GM21576 (cell line): ENCODE results near the gene TSPO2.
A peak's percentile ranks its signal among the peaks of the same experiment; 100 is the strongest.

Experiments
- ATAC-seq: cut with Tn5 transposase; IDR thresholded peaks from one replicate; pipeline ENCODE4 v1.9.1; 2021; ENCODE audit warnings: mild to moderate bottlenecking, moderate library complexity; ENCODE audit not compliant: unreplicated experiment

The TSPO2 gene

GRCh38 chr6:41027241-41027640 lies 15.0 kb upstream of the TSPO2 start:
- no peak for ATAC-seq

DNA sequence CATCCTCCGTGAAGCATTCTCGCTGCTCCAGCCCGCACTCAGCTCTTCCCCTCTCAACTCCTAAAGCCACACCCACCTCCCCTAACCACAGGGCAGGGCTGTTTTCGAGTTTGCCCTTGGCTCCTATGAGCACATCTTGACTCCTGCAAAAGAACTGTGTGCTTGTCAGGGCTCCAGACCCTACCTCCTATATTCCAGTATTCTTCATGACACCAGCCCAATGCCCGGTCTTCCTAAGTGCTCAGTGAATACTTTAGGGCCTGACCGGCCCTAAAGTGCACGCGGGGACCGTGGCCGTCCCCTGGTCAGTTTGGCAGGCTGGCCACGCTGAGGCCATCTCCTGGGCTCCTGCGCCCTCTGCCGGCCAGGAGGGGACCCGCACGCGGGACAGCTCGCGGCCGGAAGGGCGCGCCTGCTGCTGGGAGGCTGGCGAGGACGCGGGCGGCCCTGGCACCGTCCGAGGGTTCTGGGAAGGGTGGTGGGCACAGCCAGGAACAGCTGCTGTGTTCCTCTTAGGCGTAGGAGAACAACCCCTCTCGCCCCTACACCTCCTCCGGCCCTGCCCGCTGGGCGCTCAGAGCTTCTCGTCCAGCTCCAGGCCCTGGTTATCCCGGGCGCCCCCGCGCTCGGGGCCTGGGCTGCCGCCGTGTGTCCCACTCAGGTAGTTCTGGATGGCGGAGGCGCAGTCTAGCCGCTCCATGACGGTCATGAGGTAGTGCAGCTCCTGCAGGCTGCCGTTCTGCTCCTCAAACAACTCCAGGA lies 14.3 kb upstream of the TSPO2 start:
- ATAC-seq: peak; percentile 86

DNA sequence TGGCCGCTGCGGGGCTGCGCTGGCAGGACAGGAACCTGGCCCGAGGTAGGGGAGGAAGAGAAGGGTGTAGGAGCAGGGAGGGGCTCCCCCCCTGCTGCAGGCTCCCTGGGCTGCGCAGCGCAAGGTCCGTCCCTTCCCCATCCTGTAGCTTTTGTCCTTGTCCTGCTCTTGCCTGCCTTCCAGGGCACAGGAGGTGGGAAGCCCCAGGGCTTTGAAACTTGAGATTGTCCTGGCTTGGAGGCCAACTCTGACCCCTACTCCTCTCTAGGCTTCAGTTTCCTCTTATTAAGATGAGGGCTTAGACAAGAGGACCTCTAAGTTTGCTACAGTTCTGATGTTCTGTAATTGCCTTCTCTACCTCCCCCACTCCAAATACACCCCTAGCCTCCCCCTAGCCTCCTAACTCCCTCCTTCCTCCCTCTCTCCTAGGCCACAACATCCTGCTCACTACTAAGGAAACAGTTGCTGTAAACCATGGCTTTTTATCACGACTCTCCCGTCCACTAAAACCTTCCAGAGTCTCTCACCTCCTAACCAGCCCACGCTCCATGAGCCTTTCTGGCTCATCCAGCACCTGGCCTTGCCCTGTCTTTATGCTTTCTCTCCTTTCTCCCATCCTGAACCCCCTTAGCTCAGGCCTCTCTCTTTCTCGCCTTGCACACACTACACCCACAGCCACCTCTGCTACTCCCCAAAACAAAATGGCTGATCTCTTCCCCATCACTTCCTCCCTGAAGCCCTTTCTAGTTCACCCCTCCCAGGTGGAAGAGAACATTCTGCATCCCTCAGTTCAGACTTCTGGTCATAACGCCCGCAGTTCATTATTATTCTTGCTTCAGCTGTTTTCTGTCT lies 13.5 kb upstream of the TSPO2 start:
- ATAC-seq: peak; percentile 43

- no peak for ATAC-seq
Measured at GRCh38 chr6:41032830-41033229, 9.4 kb upstream of the TSPO2 start.

GRCh38 chr6:41033776-41034175 lies 8.5 kb upstream of the TSPO2 start:
- ATAC-seq: no peak

DNA sequence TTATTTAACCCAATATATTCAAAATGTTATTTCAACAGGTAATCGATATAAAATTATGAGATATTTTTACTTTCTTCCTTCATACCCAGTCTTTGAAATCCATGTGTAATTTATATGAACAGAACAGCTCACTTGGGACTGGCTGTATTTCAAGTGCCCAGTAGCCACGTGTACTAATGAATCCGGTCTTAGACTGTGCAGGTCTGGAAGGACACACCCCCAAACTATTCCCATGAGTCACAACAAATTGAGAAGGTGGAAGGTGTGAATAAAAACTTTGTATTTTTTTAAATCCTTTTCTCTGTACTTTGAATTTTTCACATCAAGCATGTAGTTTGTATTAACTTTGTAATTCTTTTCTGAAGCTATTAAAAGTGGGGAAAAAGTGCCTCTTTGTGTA lies 6.1 kb upstream of the TSPO2 start:
- no peak for ATAC-seq

DNA sequence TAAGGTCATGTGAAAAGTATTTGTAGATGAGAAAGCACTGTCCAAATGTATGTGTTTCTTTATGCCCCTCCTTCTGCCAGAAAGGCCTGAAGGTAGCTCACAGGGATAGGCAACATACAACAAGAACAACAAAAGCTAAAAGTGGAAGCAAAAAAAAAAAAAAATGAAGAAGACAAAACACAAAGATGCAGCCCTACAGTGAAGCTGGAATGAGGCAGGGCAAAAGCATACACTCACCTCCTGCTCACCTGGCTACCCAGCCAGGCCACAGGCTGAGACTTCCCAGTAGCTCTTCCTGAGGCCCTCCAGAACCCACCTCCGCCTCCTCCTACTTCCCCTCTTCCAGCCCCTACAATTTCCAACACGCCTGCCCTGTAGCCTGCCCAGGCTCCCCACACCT lies 5.7 kb upstream of the TSPO2 start:
- ATAC-seq: no peak

DNA sequence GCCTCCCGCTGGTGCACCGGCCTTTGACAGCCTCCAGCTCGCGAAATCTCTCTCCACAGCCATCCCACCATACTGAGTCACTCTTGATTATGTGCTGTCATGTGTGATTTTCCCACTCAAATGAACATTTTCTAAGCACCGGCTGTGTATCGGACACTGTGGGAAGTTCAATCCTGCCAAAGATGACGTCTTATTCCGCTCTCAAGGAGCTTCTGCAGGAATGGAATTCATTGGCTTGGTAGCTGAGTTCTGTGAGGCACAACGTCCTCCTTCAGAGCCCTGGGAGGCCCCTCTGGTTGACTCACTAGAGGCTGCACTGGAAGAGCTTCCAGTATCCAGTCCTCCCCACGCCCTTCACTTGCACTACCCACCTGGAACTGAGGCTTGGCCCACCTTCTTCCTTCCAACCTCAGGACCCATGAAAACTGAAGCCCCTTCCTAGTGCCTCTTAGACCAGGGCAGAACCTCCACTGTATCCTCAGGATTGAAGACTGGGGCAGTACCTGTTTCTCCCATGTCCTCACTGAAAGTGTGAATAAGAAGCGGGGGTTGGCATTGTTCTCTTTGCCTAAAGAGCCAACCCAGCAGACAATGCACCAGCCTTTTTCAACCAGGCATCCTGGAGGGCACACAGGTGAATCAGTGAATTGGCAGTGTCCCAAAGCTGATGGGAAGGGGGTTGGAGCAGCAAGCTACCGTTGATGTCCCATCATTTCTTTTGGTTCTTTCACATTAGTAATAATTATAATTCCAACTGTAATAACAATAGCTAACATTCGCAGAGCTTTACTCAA lies 5.0 kb upstream of the TSPO2 start:
- no peak for ATAC-seq

DNA sequence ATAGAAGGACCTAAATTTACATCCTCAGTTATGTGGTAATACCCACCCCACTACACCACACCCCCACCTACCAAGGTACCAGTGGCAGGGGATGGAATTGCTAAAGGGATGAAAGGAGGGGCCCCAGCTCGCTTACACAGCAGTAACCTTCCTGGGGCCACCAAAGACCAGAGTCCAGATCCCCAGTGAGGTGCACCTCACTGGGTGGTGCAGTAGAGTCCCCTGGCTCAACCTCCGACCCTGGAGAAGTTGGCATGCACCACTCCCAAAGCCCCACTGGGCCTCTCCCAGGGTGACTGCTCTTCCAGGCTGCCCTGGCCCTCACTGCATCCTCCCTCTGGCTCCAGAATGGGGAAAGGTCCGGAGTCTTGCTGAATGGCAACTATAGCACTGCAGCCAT lies 4.1 kb upstream of the TSPO2 start:
- ATAC-seq: no peak

GRCh38 chr6:41039060-41039998 lies 2.9 kb upstream of the TSPO2 start, which contains the start of gene UNC5CL:
Gene UNC5CL (minus strand): TSS chr6:41039221. CDS start chr6:41035074, 4,147 bp downstream.
- no peak for ATAC-seq

- ATAC-seq: no peak
Measured at GRCh38 chr6:41040101-41040939, 1.9 kb upstream of the TSPO2 start.

- no peak for ATAC-seq
Measured at GRCh38 chr6:41040940-41041536, 1.2 kb upstream of the TSPO2 start.

- ATAC-seq: no peak
Measured at GRCh38 chr6:41043151-41043550, 884 bp downstream of the TSPO2 start.

GRCh38 chr6:41045664-41046063 lies 3.4 kb downstream of the TSPO2 start:
- no peak for ATAC-seq

DNA sequence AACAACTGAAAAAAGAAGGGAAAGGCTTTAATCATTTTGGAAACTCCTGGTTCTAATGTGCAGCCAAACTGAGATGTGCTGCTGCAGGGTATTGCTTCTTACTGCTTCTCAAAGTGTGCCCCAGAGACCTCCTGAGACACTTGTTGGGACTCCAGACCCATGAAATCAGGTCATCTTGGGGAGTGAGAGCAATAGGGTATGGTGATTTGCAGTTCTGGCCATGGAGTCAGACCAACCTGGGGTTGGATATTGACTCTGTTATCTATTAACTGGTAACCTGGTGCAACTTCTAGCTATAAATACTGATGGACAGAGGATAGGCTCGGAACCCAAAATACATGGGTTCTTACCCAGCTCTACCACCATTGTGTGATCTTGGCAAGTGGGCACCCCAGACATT lies 3.8 kb downstream of the TSPO2 start:
- no peak for ATAC-seq

GRCh38 chr6:41047306-41047705 lies 5.0 kb downstream of the TSPO2 start:
- no peak for ATAC-seq

GRCh38 chr6:41047745-41048732 lies 5.8 kb downstream of the TSPO2 start:
- no peak for ATAC-seq

- ATAC-seq: no peak
Measured at GRCh38 chr6:41049521-41049920, 7.3 kb downstream of the TSPO2 start.
